HepG2 (cell line): ENCODE measurements around the gene C1QTNF3. TPM values are rescaled to one million over a fixed set of nuclear protein-coding genes. Genes with fewer than 3 reads are reported as not detected.
A peak's percentile ranks its signal among the peaks of the same experiment; 100 is the strongest.

Experiments used
- MED13 ChIP-seq: sonication (generic); formaldehyde crosslinking; IDR thresholded peaks from 2 replicates; pipeline ENCODE4 v1.5.0; 2020; ENCODE audit warnings: missing genetic modification reagents
- MXD4 ChIP-seq: IDR thresholded peaks from 2 replicates; pipeline ENCODE4 v1.6.1; 2016; ENCODE audit warnings: mild to moderate bottlenecking, missing biosample characterization, missing genetic modification reagents
- NCOA5 ChIP-seq: sonication (generic); formaldehyde crosslinking; IDR thresholded peaks from 2 replicates; pipeline ENCODE4 v1.4.0; 2020; ENCODE audit warnings: missing genetic modification reagents
- PAX8 ChIP-seq: sonication (generic); formaldehyde crosslinking; IDR thresholded peaks from 2 replicates; pipeline ENCODE4 v1.8.0; 2022; ENCODE audit warnings: mild to moderate bottlenecking, missing genetic modification reagents, borderline replicate concordance
- POGZ ChIP-seq: sonication (generic); formaldehyde crosslinking; IDR thresholded peaks from 2 replicates; pipeline ENCODE4 v1.4.0; 2020; ENCODE audit warnings: mild to moderate bottlenecking, missing genetic modification reagents
- RARA ChIP-seq: IDR thresholded peaks from 2 replicates; pipeline ENCODE4 v1.6.1; 2016; ENCODE audit warnings: missing genetic modification reagents, missing compliant biosample characterization
- RFXANK ChIP-seq: IDR thresholded peaks from 2 replicates; pipeline ENCODE4 v1.6.1; 2016
- SPEN ChIP-seq: sonication (generic); formaldehyde crosslinking; IDR thresholded peaks from 2 replicates; pipeline ENCODE4 v1.5.1; 2020; ENCODE audit warnings: low read depth, mild to moderate bottlenecking, missing genetic modification reagents
- SSRP1 ChIP-seq: IDR thresholded peaks from 2 replicates; pipeline ENCODE4 v1.6.1; 2016; ENCODE audit warnings: control low read depth
- TBX2 ChIP-seq: sonication (generic); formaldehyde crosslinking; IDR thresholded peaks from 2 replicates; pipeline ENCODE4 v1.5.0; 2020; ENCODE audit warnings: missing genetic modification reagents, mild to moderate bottlenecking, borderline replicate concordance
- ZNF274 ChIP-seq: sonication (generic); formaldehyde crosslinking; IDR thresholded peaks from 2 replicates; pipeline ENCODE4 v1.5.1; 2020; ENCODE audit warnings: mild to moderate bottlenecking, missing genetic modification reagents
- ZNF564 ChIP-seq: sonication (generic); formaldehyde crosslinking; IDR thresholded peaks from 2 replicates; pipeline ENCODE4 v1.8.1; 2023; ENCODE audit warnings: mild to moderate bottlenecking, missing genetic modification reagents
- ZNF737 ChIP-seq: sonication (generic); formaldehyde crosslinking; IDR thresholded peaks from 2 replicates; pipeline ENCODE4 v1.5.0; 2020; ENCODE audit warnings: missing genetic modification reagents, mild to moderate bottlenecking, borderline replicate concordance
- ZNF790 ChIP-seq: sonication (generic); formaldehyde crosslinking; IDR thresholded peaks from 2 replicates; pipeline ENCODE4 v1.8.0; 2022; ENCODE audit warnings: missing genetic modification reagents, mild to moderate bottlenecking, borderline replicate concordance
- polyA plus RNA-seq, 8 experiments: library from polyadenylated mRNA; depleted of rRNA in 3 of 8; stranded (reverse) in 7 of 8; unstranded in 1 of 8; fragments of >200 nt; fragmentation: Illumina TruSeq in 4 of 8; extraction: Trizol in 4 of 8; gene quantifications; 2 replicates each; pipeline versions ENCODE4 v1.2.1 to v1.2.3, GENCODE V29; 2011 to 2016; ENCODE audit warnings: low read depth in 4 of 8, missing spikeins in 1 of 8, mixed read lengths in 1 of 8; ENCODE audit not compliant: insufficient read depth in 1 of 8
- total RNA-seq, 5 experiments: library from RNA; depleted of rRNA; stranded (reverse); fragments of >200 nt; fragmentation: Illumina TruSeq; extraction: Trizol; gene quantifications; 2 replicates each; pipeline ENCODE4 v1.2.3, GENCODE V29; 2016; ENCODE audit warnings: low read depth in 1 of 5
- TF ChIP-seq, protein P1 (sequence below): sonication (generic); formaldehyde crosslinking; IDR thresholded peaks from 2 replicates; pipeline ENCODE4 v1.4.0; 2020; ENCODE audit warnings: missing genetic modification reagents, borderline replicate concordance
- TF ChIP-seq, protein P2 (sequence below): sonication (generic); formaldehyde crosslinking; IDR thresholded peaks from 2 replicates; pipeline ENCODE4 v1.9.0; 2021; ENCODE audit warnings: missing genetic modification reagents, mild to moderate bottlenecking, borderline replicate concordance
- TF ChIP-seq, protein P3 (sequence below): IDR thresholded peaks from 2 replicates; pipeline ENCODE4 v1.6.1; 2016; ENCODE audit warnings: missing compliant biosample characterization, missing genetic modification reagents, borderline replicate concordance
- TF ChIP-seq, protein P4 (sequence below): sonication (generic); formaldehyde crosslinking; IDR thresholded peaks from 2 replicates; pipeline ENCODE4 v1.5.0; 2020; ENCODE audit warnings: mild to moderate bottlenecking, missing genetic modification reagents, borderline replicate concordance

The C1QTNF3 gene
- total and polyA plus RNA-seq, 2 of the 13 experiments (the other 11 are each of a cell fraction or from before 2014, with no cell fraction given) = 3.3 to 10.8 TPM

DNA sequence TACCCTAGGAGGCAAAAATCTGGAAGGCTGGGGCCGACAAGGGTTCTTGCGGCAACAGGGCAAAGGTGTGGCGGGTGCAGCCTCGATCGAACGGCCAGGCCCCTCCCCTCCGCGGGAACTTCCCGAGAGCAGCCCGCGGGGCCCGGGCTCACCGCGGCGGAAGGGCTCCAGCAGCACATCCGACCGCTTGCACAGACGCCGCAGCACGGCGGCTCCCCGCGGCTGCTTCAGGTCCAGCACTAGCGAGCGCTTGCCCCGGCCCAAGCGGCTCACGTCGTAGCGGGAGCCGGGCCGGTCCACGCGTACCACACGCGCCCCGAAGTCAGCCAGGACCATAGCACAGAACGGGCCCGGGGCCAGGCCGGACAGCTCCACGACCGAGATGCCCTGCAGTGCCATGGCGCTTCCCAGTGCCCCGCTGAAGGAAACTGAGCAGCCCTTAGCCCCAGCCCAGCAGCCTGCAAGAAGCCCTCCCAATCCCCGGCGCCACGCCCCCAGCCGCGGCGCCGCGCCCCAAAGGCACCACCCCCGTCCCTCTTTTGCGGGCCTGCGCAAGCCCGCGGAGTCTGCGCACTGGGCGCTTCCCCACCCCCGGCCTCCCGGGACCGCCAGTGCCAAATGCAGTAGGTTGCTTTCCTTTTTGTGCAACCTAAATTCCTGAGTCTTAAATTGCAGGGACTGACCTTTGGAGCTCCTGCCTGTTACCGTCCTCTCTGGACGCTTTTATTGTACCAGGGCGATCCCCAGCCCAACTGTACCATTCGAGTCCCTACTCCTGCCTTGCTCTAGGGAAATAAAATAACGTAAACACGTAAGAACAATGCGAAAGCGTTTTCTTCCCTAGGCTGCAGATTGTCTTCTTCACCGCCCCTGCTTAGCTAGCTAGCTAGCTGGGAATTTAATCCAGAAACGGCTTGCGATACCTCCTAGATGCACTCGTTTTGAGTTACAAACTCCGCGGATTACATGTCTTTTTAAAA, 35.1 kb downstream of the C1QTNF3 start, which contains the start of gene AMACR (continued):
- TF ChIP-seq, protein P1, sequence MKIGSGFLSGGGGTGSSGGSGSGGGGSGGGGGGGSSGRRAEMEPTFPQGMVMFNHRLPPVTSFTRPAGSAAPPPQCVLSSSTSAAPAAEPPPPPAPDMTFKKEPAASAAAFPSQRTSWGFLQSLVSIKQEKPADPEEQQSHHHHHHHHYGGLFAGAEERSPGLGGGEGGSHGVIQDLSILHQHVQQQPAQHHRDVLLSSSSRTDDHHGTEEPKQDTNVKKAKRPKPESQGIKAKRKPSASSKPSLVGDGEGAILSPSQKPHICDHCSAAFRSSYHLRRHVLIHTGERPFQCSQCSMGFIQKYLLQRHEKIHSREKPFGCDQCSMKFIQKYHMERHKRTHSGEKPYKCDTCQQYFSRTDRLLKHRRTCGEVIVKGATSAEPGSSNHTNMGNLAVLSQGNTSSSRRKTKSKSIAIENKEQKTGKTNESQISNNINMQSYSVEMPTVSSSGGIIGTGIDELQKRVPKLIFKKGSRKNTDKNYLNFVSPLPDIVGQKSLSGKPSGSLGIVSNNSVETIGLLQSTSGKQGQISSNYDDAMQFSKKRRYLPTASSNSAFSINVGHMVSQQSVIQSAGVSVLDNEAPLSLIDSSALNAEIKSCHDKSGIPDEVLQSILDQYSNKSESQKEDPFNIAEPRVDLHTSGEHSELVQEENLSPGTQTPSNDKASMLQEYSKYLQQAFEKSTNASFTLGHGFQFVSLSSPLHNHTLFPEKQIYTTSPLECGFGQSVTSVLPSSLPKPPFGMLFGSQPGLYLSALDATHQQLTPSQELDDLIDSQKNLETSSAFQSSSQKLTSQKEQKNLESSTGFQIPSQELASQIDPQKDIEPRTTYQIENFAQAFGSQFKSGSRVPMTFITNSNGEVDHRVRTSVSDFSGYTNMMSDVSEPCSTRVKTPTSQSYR (CRISPR knock-in tag) = peak; percentile 24; the same call in 1 of the 2 replicates
- TF ChIP-seq ZNF790 (CRISPR knock-in tag) = 0 out of 2 replicates have a peak, but pooled peaks have one; percentile 77
- TF ChIP-seq, protein P2, sequence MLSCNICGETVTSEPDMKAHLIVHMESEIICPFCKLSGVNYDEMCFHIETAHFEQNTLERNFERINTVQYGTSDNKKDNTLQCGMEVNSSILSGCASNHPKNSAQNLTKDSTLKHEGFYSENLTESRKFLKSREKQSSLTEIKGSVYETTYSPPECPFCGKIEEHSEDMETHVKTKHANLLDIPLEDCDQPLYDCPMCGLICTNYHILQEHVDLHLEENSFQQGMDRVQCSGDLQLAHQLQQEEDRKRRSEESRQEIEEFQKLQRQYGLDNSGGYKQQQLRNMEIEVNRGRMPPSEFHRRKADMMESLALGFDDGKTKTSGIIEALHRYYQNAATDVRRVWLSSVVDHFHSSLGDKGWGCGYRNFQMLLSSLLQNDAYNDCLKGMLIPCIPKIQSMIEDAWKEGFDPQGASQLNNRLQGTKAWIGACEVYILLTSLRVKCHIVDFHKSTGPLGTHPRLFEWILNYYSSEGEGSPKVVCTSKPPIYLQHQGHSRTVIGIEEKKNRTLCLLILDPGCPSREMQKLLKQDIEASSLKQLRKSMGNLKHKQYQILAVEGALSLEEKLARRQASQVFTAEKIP (CRISPR knock-in tag) = no peak
- TF ChIP-seq RARA (CRISPR knock-in tag) = peak; percentile 63; the same call in 1 of the 2 replicates
- TF ChIP-seq ZNF564 = peak; percentile 100
- TF ChIP-seq TBX2 = no peak; the same call in 1 of the 2 replicates
- TF ChIP-seq RFXANK (CRISPR knock-in tag) = 0 out of 2 replicates have a peak, but pooled peaks have one; percentile 18
- TF ChIP-seq PAX8 = peak; percentile 65; the same call in 1 of the 2 replicates
- TF ChIP-seq MED13 (CRISPR knock-in tag) = peak; percentile 65; the same call in 1 of the 2 replicates
- peak; percentile 59; the same call in 1 of the 2 replicates for TF ChIP-seq MXD4 (CRISPR knock-in tag)
- no peak for TF ChIP-seq NCOA5 (CRISPR knock-in tag)
- TF ChIP-seq, protein P3, sequence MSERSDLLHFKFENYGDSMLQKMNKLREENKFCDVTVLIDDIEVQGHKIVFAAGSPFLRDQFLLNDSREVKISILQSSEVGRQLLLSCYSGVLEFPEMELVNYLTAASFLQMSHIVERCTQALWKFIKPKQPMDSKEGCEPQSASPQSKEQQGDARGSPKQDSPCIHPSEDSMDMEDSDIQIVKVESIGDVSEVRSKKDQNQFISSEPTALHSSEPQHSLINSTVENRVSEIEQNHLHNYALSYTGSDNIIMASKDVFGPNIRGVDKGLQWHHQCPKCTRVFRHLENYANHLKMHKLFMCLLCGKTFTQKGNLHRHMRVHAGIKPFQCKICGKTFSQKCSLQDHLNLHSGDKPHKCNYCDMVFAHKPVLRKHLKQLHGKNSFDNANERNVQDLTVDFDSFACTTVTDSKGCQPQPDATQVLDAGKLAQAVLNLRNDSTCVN (CRISPR knock-in tag) = peak; percentile 71
- TF ChIP-seq POGZ = peak; percentile 86
- TF ChIP-seq, protein P4, sequence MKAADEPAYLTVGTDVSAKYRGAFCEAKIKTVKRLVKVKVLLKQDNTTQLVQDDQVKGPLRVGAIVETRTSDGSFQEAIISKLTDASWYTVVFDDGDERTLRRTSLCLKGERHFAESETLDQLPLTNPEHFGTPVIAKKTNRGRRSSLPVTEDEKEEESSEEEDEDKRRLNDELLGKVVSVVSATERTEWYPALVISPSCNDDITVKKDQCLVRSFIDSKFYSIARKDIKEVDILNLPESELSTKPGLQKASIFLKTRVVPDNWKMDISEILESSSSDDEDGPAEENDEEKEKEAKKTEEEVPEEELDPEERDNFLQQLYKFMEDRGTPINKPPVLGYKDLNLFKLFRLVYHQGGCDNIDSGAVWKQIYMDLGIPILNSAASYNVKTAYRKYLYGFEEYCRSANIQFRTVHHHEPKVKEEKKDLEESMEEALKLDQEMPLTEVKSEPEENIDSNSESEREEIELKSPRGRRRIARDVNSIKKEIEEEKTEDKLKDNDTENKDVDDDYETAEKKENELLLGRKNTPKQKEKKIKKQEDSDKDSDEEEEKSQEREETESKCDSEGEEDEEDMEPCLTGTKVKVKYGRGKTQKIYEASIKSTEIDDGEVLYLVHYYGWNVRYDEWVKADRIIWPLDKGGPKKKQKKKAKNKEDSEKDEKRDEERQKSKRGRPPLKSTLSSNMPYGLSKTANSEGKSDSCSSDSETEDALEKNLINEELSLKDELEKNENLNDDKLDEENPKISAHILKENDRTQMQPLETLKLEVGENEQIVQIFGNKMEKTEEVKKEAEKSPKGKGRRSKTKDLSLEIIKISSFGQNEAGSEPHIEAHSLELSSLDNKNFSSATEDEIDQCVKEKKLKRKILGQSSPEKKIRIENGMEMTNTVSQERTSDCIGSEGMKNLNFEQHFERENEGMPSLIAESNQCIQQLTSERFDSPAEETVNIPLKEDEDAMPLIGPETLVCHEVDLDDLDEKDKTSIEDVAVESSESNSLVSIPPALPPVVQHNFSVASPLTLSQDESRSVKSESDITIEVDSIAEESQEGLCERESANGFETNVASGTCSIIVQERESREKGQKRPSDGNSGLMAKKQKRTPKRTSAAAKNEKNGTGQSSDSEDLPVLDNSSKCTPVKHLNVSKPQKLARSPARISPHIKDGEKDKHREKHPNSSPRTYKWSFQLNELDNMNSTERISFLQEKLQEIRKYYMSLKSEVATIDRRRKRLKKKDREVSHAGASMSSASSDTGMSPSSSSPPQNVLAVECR = peak; percentile 87
- TF ChIP-seq SSRP1 (CRISPR knock-in tag) = peak; percentile 68; the same call in 1 of the 2 replicates
- TF ChIP-seq ZNF274 (CRISPR knock-in tag) = peak; percentile 92
- TF ChIP-seq ZNF737 (CRISPR knock-in tag) = peak; percentile 79; the same call in 1 of the 2 replicates
- peak; percentile 74 for TF ChIP-seq SPEN
